HG03457 (cell line): ENCODE data around the gene ZMAT5.
A peak's percentile ranks its signal among the peaks of the same experiment; 100 is the strongest.

Experiments
- ATAC-seq: cut with Tn5 transposase; IDR thresholded peaks from one replicate; pipeline ENCODE4 v1.9.1; 2021; ENCODE audit warnings: moderate number of reproducible peaks; ENCODE audit not compliant: unreplicated experiment

ZMAT5 gene

DNA sequence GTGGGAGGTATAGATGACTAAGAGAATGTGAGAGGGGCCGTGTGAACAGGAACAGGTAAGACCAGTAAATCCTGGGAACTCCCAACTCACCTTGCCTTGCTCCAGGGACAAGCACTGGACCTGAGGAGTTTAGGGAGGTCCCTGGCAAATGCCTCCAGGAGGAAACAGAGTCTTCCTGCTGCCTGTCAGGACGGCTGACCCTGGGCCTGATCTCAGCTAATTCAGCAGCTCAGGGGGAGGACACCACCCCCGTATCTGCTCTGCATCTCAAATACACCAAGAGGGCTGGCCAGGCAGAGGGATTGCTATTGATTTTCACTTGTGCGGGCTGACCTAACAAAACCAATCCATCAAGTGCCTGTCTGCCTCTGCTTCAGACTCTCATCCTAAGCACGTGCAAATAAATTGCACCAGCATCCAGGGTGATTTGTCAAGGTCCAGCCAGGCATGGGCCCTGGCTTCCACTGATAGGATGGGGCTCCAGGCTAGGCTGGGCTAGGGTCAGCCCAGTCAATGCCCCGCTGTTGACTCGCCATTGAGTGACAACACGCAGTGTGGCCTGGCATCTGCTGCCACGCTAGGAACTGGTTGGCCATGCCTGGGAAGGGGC is 20.7 kb upstream of the ZMAT5 start:
- no peak for ATAC-seq

DNA sequence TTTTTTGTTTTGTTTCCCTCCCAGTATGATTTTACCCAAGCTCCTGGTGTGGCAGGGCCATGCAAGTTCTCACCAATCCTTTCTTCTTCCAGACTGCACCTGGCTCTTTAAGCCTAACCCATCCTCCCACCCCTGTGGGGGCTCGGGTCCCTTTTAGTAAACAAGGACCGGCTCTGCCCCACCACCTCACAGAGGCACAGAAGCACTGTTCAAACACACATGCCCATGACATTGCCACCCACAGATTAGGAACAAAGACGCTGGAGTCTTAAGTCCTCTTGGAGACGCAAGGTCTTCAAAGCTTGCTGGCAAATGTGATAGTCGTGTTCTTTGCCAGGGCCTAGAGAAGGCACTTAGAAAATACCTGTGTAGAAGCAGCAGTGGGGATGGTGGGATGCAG is 19.2 kb upstream of the ZMAT5 start:
- ATAC-seq = no peak

- ATAC-seq = no peak
Observed at GRCh38 chr22:29784451-29785361, 17.9 kb upstream of the ZMAT5 start.

DNA sequence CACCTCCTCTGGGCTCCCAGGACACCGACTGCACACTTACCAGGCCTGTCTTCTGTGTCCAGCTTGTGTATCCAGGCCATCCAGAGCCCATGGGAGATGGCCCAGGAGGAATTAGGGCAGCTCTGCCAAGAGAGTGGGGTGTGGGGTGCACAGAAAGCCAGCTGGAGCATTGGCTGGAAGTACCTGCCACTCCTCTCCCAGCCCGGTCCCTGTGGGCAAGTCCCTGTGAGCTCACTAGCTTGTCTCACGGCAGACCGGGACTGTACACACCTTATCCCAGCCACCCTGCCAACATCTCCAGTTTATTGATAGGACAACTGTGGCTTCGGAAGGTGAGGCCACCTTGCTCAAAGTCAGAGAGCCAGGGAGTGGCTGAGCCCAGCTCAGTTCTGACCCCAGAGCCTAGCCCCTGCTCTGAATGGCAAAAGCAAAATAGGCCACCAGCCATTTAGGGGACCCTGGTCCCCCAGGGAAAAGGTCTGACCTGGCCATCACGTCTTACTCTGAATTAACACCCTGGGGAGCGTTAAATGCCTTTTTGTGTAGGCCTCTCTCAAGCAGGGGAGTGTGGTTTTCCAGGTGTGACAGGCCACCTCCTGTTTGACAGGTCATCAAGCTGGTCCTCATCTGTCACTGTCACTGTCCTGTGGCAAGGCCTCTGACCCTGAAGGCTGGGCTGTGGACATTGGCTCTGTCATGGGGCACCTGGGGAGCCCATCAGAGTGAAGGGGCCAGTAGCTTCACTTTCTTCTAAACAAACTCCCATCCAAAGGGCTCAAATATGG is 15.4 kb upstream of the ZMAT5 start:
- ATAC-seq = no peak

DNA sequence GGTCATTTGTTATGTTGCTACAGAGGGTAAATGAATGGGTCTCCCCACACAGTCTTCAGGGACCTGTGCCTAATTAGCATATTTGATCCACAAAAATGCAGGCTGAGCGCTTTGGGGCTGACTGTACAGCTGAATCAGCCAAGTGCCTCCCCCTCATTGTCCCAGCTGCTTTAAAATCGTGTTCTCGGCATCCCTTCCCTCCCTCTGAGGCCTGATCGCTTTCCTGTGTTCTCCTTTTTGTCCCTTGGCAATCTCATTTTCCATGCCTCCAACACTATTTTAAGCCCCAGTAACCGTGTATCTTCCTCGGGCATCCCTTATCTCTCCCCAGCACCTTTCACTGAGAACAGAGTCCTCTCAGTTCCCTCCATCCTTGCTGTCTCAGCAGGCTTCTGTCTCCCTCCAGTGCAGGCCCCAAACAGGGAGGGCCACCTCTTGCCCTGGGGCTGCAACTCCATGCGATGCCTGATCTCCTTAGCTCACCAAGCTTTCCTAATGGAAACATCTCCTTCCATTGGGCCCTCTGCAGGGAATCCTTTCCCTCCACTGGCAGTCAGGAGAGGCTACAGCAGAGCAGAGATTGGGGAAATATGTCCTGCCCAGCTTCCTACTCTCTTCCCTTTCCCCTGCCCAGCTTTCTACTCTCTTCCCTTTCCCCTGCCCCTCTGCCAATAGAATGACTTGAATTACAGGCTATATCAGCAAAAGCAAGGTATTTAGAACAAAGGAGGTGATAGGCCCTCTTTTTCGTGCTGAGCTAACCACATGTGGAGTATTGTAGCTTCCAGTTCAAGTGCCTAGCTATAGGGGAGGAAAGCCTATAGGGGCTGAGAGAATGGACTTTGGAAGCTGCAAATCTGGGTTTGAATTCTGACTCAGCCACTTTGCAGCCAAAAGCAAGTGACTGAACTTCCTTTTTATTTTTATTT is 14.2 kb upstream of the ZMAT5 start:
- ATAC-seq = no peak

GRCh38 chr22:29780220-29780619 is 13.4 kb upstream of the ZMAT5 start:
- ATAC-seq = no peak

DNA sequence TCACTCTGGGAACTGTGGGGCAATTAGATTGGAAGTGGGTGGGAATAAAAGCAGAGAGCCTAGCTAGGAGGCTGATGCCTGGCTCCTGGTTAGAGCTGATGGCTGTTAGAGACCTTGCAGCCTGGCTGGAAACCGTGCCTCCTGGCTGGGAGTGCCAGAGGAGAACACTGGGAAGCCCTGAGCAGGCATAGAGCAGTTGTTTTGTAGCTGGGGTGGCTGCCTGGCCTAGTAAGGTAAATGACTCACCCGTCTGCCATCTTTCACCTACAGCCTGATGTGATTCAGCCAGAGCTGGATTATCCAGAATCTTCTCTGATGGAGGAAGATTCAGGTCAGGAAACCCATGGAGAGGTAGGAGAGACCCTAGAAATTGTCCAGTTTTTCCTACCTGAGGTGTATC is 6.4 kb upstream of the ZMAT5 start:
- ATAC-seq = no peak

GRCh38 chr22:29772170-29772641 is 5.4 kb upstream of the ZMAT5 start:
- ATAC-seq = no peak

DNA sequence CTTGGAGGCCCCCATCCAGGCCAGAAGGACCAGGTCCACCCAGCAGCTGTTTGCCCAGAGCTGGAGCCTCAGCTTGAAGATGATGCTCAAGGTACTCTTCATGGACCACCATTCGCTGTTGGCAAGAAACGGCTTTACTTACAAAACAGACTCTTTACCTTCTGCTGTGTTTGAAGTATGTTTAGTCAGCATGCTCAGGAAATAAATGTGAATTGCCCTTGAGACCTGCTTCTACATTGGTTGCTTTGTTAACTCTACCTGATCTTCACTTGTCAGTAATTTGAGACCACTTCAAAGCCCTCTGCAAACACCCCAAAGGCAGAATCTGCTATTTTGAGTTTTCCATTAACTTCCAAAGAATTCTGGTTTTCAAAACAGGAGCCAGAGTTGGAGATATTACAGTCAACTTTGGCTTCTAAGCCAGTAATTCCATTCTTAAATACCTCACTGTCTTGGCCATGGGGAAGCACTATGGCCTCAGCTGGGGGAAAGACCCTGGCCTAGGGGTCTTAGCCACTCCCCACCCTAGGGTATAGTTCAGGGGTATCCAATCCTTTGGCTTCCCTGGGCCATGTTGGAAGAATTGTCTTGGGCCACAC is 3.0 kb upstream of the ZMAT5 start:
- ATAC-seq = no peak

DNA sequence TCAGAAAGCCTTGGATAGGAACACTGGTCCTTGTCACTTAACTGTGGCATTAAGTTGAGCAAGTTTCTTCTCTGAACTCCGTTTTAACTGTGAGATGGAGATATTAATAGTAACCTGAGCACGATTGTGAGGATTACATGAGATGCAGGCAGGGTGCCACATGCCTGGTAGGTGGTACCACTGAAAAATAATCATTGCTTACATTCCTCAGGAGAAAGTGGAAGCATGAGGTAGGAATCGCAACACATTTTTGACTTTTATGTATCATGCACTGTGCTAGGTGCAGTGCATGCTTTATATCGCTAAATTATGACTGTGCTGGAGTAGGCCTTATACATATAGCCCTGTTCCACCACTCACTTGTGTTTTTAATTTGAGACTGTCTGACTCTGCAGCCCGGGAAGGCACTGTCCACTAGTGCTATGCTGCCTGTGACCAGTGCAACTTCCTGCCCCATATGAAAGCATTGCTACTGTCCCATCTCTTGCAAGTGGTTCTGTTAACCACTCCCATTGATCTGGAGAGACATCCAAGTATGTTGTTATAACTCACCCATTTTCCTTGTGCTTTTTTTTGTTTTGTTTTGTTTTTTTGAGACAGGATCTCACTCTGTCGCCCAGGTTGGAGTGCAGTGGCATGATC is 1.4 kb upstream of the ZMAT5 start:
- no peak for ATAC-seq

DNA sequence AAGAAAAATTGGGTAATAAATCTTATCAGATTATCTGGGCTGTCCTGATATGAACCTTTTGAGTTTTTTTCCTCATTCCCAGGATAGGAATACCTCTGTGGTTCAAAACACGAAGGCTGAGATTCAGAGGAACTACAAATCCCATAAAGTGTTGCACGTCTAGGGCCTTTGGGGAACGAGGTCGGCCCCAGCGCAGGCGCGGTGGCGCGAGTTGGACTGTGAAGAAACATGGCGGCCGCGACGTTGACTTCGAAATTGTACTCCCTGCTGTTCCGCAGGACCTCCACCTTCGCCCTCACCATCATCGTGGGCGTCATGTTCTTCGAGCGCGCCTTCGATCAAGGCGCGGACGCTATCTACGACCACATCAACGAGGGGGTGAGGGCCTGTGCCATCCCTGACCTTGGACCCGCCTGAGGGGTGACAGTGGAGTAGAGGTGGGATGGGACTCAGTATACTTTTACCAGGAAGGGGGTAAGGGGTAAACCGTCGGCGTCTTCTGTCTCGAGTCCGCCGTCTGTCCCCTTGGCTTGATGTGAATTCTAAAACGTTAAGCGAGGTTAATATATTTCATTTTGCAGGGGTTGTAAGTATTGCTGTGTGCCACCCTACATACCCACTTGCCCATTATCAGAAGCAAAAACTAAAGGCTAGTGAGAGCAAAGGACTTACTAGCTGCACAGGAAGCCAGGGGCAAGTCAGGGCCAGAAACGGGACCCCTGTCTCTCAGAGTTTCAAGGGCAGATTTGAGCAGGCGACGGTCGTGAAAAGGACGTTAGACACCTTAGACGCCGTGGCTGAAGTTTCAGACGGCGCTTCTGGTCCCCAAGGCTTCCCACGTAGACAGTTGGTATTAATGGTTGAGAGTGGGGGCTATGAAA is 604 bp upstream of the ZMAT5 start, which contains the start of gene UQCR10:
UQCR10 (plus strand) TSS at position 199 of the 881 bp plus-strand sequence; CDS start at position 229, 30 bp downstream.
- ATAC-seq = peak; percentile 48

- ATAC-seq = peak; percentile 28
Observed at GRCh38 chr22:29765905-29766631, 739 bp downstream of the ZMAT5 start.

GRCh38 chr22:29762263-29762662 is 4.5 kb downstream of the ZMAT5 start:
- ATAC-seq = no peak

DNA sequence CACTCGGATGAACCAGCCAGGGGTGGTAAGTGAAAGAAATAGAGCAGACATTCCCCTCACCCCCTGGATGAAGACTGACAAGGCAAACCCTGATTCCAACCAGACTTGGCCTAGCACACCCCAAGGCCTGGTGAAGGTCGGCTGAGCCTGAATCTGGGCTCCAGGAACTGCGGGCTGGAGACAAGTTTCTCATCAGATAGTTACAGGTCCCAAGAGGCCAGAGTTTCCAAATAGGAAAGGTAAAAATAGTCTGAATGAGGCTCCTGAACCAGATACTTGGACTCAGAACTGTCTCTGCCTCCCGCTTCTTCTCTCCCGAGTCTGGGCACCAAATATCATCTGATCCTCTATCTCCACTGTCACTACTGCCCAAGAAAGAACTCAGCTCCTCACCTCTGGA is 7.8 kb downstream of the ZMAT5 start:
- no peak for ATAC-seq

DNA sequence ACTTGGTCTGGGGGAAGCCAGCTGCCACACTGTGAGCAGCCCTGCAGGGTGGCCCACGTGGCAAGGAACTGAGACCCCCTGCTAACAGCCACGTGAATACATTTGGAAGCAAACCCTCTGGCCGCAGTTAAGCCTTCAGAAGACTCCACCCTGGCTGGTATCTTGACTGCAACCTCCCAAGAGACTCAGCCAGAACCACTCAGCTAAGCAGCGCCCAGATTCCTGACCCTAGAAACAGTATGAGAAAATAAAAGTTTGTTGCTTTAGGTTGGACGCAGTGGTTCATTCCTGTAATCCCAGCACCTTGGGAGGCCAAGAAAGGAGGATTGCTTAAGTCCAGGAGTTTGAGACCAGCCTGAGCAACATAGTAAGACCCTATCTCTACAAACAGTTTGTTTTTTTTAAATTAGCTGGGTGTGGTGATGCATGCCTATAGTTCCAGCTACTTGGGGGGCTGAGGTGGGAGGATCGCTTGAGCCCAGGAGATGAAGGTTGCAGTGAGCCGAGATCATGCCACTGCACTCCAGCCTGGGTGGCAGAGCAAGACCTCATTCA is 8.7 kb downstream of the ZMAT5 start:
- no peak for ATAC-seq

GRCh38 chr22:29757096-29757495 is 9.7 kb downstream of the ZMAT5 start:
- no peak for ATAC-seq

- no peak for ATAC-seq
Observed at GRCh38 chr22:29756341-29756740, 10.5 kb downstream of the ZMAT5 start.
